ENCODE data around the gene ARPC3. TPM values are rescaled to one million over a fixed set of nuclear protein-coding genes. Genes with fewer than 3 reads are reported as not detected.

The ARPC3 gene
- total and polyA plus RNA-seq, 2 experiments from 2014 or later: 356 to 411 TPM

GRCh38 chr12:110458756-110459155, 8.6 kb upstream of the ARPC3 start (continued):
- no peak for TF ChIP-seq POLR2AphosphoS5 (IDR thresholded peaks at IDR 0.05; ENCODE audit: low read depth)
- no peak for TF ChIP-seq EZH2 (IDR thresholded peaks at IDR 0.05; ENCODE audit: low read depth, unreplicated experiment)
- TF ChIP-seq NANOG (IDR thresholded peaks at IDR 0.05; ENCODE audit: borderline replicate concordance): no peak
- TF ChIP-seq STAT1 (IDR thresholded peaks at IDR 0.05; ENCODE audit: unreplicated experiment): no peak
- TF ChIP-seq JUNB (IDR thresholded peaks at IDR 0.05; ENCODE audit: unreplicated experiment): no peak
- TF ChIP-seq, protein P1, sequence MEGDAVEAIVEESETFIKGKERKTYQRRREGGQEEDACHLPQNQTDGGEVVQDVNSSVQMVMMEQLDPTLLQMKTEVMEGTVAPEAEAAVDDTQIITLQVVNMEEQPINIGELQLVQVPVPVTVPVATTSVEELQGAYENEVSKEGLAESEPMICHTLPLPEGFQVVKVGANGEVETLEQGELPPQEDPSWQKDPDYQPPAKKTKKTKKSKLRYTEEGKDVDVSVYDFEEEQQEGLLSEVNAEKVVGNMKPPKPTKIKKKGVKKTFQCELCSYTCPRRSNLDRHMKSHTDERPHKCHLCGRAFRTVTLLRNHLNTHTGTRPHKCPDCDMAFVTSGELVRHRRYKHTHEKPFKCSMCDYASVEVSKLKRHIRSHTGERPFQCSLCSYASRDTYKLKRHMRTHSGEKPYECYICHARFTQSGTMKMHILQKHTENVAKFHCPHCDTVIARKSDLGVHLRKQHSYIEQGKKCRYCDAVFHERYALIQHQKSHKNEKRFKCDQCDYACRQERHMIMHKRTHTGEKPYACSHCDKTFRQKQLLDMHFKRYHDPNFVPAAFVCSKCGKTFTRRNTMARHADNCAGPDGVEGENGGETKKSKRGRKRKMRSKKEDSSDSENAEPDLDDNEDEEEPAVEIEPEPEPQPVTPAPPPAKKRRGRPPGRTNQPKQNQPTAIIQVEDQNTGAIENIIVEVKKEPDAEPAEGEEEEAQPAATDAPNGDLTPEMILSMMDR (conservative IDR thresholded peaks at IDR 0.05; ENCODE audit: low read depth in 2 of 2): no peak
- TF ChIP-seq, protein P2, sequence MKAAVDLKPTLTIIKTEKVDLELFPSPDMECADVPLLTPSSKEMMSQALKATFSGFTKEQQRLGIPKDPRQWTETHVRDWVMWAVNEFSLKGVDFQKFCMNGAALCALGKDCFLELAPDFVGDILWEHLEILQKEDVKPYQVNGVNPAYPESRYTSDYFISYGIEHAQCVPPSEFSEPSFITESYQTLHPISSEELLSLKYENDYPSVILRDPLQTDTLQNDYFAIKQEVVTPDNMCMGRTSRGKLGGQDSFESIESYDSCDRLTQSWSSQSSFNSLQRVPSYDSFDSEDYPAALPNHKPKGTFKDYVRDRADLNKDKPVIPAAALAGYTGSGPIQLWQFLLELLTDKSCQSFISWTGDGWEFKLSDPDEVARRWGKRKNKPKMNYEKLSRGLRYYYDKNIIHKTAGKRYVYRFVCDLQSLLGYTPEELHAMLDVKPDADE (IDR thresholded peaks at IDR 0.05): no peak

DNA sequence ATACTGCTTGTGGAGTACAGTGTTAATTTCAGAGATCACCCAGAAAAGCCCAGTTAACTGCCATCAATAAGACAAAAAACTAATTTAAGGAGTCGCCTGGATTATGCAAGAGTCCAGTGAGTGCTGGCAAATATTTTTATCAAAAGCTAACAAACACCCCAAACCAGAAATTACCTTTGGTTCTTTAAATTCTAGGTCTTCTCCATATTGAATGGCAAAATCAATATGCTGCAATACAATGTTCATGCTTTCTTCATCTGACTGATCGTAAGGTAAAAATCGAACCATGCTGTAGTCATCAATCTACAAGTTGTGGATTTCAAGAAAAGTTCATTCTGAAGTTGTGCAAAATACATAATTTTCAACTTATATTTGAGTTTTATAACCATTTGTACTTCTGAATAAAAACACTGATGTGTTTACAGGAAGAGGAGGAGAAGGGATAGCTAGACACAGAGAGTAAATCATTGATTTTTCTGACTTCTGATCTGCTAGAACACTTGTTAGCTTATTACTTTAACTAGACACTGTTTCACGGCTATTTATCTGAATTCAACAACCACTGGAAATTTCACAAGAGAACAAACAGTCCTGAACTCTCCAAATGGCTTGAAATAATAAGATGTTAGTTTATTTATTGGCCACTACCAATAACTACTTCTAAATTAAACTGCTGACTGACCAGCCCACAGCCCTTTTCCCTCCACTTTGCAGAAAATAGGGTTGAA, 3.6 kb upstream of the ARPC3 start:
- H3K4me1 ChIP-seq (ENCODE audit: insufficient read depth): no peaks in the 10 kb centered on the region
- H3K4me3 ChIP-seq: no peak overlapping the region
- Mint-ChIP-seq H3K27ac (no peak overlapping the region), H3K9me3 (no peaks in the 10 kb centered on the region), H3K36me3 (ENCODE audit: low read depth) (peaks cover 46% of the 10 kb centered on the region), H3K4me1 (peaks cover 5% of the 10 kb centered on the region; the same call in 2 of the 3 replicates), H3K27me3 (ENCODE audit: insufficient read depth, low read depth, poor library complexity) (peaks cover 8% of the 10 kb centered on the region), H3K4me3 (no peak overlapping the region)
- H3K79me2 ChIP-seq (replicated peaks; ENCODE audit: insufficient read depth): peaks cover 9% of the 10 kb centered on the region
- H2AFZ ChIP-seq: no peak overlapping the region
- DNase-seq (ENCODE audit: low spot score) (no peak), ATAC-seq (no peak)
- H3K4me2 ChIP-seq: no peak overlapping the region
- no peak overlapping the region for H3K27ac ChIP-seq (ENCODE audit: low read depth)
- H3K27me3 ChIP-seq (ENCODE audit: insufficient read depth): no peaks in the 10 kb centered on the region
- peaks cover 8% of the 10 kb centered on the region; the same call in 1 of the 2 replicates for H3F3A ChIP-seq (replicated peaks; ENCODE audit: low read depth)
- 0 out of 2 replicates have a peak, but pooled peaks cover 7% of the 10 kb centered on the region for H4K20me1 ChIP-seq (replicated peaks; ENCODE audit: insufficient read depth)
- H3K9me2 ChIP-seq (ENCODE audit: insufficient read depth): no peaks in the 10 kb centered on the region
- peaks cover 35% of the 10 kb centered on the region; the same call in 1 of the 2 replicates for H3K36me3 ChIP-seq (ENCODE audit: insufficient read depth)
- TF ChIP-seq JUNB (IDR thresholded peaks at IDR 0.05; ENCODE audit: unreplicated experiment) (no peak), STAT1 (IDR thresholded peaks at IDR 0.05; ENCODE audit: unreplicated experiment) (no peak), REST (IDR thresholded peaks at IDR 0.05; ENCODE audit: unreplicated experiment) (no peak), CREB1 (CRISPR knock-in tag; IDR thresholded peaks at IDR 0.05; ENCODE audit: low read depth) (no peak), ZNF114 (CRISPR knock-in tag; IDR thresholded peaks at IDR 0.05) (no peak), ZNF462 (CRISPR knock-in tag; IDR thresholded peaks at IDR 0.05) (no peak), ZNF331 (CRISPR knock-in tag; IDR thresholded peaks at IDR 0.05; ENCODE audit: low read depth) (no peak)

Measured in GM23338 (cell line).